IPS-NIHi11 (cell line): Measurements from ENCODE around the gene LRRK2.
"Not testable (repeated sequence)": the region's sequence is repeated elsewhere in the genome, so short reads cannot be mapped to it uniquely, and the experiment has no call there.

Experiments
- DNase-seq: peaks from one replicate; pipeline ENCODE4 v3.0.0; 2012; ENCODE audit warnings: mixed read lengths, low spot score

The LRRK2 gene

DNA sequence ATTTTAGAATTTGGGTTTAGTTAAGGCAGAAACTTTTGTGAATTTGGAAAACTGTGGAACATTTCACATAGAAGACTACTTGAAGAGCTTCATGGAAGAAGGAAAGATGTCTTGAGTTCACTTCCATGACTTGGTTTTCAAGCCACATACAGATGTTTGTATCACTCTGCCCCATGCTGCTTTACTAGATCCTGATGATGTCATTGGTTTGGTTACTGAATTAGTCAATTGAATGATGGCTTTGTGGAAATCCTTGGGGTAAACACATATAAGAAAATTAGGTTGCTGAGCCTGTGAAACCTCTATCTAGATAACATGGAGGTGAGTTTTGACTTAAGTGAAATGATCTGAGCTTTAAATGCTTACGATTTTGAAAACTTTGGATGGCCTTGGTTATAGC lies 90.6 kb downstream of the LRRK2 start:
- no peak for DNase-seq

DNA sequence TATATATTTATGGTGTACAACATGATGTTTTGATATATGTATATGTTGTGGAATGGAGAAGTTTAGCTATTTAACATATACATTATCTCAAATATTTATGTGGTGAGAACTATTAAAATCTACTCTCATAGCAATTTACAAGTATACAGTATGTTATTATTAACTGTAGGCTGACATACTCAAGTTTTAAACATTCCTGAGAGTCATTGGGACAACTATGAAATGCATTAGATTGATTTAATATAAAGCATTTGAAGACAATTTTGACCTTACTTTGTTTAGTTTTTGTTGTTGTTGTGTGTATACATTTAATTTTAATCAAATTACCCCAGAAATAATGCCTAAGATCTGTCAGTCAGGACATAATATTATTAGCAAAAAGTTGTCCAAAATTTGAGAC lies 99.5 kb downstream of the LRRK2 start:
- DNase-seq: no peak

DNA sequence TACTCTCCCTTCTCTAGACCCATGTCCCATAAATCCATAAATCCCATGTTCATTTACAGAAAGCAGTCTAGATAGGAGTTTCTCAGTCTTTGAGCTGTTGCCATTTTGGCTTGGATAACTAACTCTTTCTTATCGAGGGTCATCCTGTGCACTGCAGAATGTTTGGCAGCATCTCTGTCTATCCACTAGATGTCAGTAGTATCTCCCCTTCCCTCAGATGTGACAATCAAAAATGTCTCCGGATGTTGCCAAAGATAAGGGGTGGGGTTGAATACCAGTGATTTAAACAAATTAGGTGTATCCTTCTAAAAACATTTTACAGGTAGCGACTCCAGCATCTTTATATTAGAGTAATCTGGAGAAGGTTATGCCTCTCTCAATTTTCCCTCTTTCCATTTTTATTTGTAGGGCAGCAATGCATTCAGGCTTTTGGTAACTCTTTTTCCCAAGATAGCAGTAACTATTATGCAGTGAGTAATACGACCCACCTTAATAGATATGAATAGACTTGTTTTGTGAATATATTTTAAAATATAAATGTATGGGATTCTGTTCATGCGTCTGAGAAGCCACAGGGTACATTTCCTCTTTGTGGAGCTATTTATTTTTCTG lies 100.7 kb downstream of the LRRK2 start:
- DNase-seq: peak; percentile 74

DNA sequence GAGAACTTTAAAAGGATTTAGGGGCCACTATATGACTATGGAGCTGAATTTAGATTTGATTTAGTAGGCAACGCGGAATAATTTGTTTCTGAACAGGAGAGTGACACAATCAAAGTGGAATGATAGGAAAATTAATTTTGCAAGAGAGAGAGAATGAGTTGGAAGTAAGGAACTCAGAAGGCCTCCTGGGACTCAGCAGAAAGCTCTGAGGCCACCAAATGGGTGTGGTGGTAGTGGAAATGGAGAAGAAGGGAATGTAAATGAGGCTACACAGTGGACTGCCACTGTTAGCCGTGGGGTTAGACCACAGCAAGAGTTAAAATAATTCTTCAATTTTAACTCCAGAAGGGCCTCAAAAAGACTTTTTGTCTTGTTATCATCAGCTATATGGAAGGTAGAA lies 102.7 kb downstream of the LRRK2 start:
- DNase-seq: no peak

DNA sequence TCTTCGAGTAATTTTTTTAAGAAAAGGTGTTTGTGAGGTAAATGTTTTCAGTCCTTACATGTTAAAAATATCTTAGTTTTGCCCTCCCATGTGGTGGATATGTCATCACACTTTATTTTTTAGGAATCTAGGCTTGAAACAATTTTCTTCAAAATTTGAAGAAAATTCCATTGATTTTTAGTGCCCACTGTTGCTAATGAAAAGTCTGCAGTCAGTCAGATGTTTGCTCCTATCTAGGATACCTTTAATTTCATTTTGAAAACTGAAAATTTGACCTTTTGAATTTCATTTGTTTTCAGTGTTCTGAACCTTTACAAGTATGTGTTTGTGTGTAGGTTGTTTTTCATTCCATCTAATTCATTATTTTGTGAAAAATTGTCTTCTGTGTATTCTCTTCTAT lies 105.4 kb downstream of the LRRK2 start:
- no peak for DNase-seq

DNA sequence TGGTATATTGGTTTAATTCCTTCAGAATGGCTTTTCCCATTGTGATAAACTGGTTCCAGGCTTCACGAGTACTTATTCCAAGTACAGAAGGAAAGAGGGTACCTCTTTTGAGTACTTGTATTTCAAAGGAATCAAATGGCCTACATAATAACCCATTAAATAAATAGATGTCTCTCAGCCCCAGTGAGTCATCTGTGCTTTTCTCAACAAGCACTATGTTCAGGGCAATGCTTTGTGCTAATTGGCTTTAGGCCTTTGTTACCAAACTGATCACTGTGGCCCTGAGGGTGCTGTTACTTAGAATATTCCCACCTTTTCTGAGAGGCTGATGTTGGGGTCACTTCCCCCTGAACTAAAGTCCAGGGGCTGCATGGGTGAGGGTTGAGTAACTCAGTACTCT lies 107.1 kb downstream of the LRRK2 start:
- no peak for DNase-seq

DNA sequence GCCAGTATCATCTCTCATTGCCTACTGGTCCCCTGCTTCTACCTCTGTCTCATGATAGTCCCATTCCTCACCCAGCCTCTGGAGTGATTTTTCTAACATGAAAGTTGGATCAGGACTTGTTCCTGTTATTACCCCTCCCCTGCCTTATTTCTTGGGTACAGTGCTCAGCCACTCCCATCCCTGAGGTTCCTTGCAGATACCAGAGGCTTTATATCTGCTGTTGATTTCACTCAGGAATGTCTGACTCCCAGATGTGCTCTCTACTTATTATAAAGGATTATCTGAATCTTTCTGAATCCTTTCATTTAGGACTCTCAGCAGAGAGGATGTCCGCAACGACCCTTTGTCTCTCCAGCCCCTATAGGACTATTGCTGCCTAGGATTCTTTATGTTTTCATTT lies 111.2 kb downstream of the LRRK2 start:
- DNase-seq: no peak

DNA sequence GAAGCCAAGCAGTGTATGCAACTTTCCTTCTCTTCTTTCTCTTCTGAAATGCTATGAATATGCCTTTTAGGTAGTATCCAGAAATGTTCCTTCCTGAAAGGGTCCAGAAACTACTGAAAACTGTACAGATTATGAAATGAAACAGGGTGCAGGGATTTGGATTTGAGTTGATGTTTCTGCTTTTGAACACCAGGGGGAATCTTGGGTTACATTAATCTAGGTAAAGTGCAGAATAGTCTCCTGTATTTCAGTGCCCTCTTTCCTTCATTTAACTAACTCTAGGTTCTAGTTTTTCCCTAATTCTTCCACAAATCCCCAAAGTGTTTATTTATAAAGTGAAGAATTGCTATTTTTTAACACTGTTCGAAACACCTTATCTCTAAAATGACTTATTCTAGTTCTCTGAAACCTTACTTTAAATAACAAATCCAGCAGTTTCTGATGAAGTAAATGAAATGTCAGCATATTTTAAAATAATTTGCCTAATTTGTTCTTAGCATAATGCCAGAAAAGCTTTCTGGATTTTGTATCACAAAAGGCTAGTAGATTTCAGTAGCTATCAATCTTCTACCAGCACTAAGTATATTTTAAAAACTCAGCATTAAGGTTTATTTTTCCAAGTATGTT lies 111.9 kb downstream of the LRRK2 start:
- DNase-seq: peak; percentile 54

DNA sequence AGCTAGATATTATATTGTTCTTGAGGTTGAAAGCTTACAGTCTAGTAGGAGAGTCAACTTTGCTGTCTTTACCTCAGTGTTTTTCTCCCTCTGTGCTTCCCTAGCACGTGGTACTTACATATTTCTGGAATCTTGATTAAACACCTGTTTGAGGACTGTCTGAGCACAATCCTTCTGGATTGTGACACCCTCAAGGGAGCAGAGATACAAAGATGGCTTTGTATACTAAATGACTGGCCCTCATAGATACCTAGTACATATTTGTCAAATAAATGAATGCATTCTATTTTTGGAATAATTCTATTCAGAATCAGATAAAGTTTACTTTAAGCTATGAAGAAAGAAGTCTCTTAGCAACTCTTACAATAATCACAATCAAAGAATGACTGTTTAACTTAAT lies 113.3 kb downstream of the LRRK2 start:
- DNase-seq: no peak

DNA sequence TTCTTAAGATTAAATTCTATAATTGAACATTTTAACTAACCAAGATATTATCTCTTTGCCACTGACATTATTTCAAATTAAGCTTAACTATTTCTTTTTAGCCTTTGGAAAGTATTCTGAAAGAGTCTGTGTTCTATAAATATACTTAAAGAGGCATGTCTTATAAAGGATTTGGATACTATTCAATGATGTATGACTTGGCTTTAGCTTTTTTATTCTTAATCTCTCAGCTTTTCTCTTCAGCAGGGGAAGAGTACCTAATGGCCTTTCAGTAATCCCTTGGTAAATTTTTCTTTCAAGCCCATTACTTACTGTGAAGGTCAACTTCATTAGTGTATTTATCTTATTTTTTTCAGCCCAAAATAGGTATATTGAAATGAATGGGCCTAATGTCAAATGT lies 113.8 kb downstream of the LRRK2 start:
- no peak for DNase-seq

DNA sequence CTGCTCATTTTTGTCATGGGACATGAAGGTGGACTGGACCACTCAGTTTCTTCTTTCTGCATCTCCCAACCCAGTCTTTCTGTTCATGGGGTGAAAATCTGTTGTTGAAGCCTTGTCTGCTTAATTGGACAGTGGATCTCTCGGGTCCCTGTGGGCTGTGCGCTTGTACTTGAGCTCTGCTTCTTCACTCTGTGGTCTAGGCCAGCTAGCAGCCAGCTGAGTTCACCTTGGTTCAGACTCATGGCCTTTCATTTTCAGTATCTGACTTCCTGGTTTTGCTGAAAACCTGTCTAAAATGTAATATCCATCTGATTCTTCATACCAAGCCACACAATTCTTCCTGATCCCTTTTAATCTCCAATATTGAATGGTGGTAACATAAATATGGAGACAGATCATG lies 117.2 kb downstream of the LRRK2 start:
- DNase-seq: no peak

DNA sequence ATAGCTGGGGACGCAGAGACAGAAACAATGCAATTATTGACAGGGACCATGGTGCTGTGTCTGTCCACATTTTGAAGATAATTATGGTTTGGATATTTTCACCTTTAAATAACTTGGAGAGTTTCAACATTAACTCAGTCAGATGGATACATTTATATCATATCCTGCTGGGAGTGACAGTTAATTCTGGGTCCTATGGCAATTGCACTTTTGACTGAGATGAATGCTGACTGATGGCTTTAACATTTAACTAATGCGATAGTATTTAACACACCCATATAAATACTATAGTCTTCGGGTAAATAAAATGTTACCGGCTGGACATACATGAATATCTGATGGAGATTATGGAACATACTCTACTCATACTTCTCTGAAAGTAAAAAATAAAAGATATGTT lies 118.3 kb downstream of the LRRK2 start:
- no peak for DNase-seq

DNA sequence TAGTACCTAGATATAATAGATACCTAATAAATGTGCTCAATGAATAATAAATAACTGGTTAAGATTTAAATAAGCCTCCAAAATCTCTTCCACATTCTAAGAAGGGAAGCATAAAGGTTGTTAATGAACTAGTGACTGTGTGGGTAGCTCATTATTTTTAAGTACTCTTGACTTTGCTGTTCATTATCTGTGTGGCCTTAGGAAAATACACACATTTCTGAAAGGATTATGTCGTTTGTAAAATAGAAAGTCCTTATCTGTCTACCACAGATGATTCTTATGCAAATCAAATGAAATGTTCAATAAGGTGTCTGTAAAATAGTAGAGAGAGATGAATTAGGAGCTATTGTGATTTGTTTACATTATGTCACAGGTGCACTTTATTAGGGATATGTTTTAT lies 119.5 kb downstream of the LRRK2 start:
- no peak for DNase-seq

DNA sequence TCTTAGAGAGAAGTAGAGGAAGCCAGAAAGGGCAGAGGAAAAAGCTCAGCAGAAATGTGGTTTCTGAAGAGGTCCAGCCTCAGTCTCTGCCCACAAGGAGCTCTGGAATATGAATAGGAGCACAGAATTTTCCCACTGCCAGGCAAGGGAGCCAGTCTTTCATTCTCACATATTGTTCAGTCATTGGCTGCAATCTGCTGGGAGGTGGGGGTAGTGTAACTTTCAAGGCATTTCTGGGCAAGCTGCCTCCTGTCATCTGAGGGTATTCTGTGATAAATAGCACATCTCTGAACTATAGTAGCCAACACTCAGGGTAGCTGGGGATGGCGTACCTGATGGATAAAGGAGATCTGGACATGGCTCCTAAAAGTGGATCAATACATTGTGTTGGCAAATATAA lies 127.2 kb downstream of the LRRK2 start:
- no peak for DNase-seq

DNA sequence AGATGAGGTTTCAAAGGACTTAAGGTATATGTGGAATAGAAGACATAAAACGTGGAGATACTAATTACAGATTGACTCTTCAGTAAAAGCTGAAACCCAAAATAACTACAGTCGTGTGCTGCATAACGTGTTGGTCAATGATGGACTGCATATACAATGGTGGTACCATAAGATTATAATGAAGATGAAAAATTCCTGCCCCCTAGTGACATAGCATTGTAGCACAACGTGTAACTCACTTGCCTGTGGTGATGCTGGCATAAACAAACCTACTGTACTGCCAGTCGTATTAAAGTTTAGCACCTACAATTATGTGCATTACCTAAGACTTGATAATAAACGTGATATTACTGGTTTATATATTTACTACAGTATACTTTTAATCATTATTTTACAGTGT lies 150.3 kb downstream of the LRRK2 start:
- DNase-seq: no peak

DNA sequence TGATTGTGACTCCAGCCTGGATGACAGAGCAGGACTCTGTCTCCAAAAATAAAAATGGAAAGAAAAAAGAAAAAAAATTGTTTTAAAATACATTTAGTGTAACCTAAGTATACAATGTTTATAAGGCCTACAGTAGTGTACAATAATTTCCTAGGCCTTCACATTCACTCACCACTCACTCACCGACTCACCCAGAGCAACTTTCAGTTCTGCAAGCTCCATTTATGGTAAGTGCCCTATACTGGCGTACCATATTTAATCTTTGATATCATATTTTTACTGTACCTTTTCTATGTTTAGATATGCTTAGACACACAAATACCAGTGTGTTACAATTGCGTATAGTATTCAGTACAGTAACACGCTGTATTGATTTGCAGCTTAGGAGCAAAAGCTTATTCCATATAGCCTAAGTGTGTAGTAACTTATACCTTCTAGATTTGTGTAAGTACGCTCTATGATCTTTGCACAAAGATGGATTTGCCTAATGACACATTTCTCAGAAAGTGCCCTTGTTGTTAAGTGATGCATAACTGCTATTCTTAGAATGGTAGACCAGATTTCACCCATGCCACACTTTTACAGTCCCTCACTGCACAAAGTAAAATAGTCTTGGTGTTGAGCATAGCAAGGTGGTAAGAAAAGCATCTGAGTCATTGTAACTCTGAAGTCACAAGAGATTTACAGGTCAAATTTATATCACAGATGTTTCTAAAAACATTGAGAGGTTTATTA lies 151.9 kb downstream of the LRRK2 start:
- DNase-seq: no peak

DNA sequence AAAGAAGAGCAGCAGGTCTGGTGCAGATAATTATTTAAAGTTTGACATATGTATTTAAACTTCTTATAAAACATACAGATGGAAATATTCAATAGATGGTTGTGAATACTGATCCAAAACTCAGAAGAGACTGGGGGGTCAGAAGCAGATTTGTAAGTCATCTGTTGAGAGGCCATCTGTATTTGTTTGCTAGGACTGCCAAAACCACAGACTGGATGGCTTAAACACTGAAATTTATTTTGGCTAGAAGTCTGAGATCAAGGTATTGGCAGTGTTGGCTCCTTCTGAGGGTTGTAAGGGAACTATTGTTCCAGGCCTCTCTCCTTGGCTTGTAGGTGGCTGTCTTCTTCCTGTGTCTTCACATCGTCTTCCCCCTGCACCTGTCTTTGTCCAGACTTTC lies 153.9 kb downstream of the LRRK2 start:
- DNase-seq: no peak

DNA sequence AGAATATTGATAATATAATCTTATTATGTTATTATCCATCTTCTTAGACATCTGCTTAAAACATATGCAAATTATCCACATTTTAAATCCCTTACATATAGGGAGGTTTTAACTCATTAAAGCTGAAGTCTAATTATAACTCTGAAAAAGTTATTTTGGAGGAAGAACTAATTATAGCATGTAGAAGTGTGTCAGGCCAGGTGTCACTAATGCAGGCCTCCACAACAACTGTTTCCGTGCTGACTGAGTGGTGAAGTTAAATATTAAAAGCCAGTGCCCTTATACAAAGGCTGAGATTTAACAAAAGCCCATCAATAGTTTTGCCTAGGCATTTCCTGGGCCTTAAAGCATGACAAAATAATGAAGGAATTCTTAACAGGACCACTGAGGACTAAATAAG lies 157.4 kb downstream of the LRRK2 start:
- no peak for DNase-seq

DNA sequence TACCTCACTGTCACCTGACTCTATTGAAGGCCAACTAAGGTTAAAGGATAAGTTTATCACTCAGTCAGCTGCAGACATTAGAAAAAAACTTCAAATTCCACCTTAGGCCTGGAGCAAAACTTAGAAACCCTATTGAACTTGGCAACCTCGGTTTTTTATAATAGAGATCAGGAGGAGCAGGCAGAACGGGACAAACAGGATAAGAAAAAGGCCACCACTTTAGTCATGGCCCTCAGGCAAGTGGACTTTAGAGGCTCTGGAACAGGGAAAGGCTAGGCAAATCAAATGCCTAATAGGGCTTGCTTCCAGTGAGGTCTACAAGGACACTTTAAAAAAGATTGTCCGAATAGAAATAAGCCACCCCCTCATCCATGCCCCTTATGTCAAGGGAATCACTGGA lies 162.5 kb downstream of the LRRK2 start:
- DNase-seq: not testable (repeated sequence)

DNA sequence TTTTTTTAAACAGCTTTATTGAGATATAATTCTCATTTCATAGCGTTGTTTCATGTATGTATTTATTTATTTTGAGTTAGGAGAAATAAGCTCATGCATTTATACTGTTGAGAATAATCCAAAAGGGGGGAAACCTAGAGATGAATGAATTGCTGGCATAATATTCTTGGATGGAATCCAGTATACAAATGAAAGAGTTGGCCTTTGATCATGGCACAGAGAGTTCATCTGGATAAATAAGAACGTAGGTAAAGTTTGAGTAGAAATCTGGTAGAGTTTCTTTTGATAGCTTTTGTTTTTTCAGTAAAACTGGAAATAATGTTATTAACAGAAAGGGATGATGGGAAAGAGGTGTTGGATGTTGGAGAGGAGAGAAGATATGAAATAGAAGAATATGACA lies 166.2 kb downstream of the LRRK2 start:
- DNase-seq: no peak

DNA sequence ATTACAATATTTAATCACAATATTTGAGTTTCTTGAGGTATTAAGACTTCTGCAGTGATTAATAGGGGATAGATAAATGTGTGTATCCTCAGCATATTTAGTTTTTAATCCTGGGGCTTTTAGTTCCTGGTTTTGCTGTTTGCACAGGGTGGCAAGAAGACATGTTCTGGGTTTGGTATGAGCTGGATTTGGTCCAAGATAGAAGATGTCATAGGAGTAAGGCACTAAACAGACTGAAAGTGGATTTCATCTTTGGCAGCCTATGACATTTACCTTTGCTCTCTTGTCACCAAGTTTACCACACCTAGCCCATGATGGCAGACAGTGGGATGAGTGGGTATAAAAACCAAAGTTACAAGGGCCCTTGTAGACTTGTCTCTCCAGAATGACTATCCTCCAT lies 168.2 kb downstream of the LRRK2 start:
- no peak for DNase-seq

DNA sequence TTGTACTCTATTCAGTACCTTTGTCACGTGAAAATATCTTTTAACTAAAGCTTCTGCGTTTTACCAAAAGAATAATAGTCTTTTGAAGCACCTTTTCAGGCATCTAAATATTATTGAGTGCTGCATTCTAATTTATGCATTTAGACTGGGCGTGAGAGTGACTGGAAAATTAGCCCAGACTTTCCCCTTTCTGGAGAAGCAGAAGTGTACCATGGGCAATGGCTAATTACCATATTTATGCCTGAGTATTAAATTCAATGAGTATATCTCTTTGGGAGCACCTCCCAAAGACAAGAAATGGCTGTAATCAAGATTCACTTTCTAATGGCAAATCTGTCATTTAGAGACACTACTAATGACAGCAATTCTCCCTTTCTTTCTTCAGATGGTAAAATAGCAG lies 174.9 kb downstream of the LRRK2 start:
- no peak for DNase-seq

DNA sequence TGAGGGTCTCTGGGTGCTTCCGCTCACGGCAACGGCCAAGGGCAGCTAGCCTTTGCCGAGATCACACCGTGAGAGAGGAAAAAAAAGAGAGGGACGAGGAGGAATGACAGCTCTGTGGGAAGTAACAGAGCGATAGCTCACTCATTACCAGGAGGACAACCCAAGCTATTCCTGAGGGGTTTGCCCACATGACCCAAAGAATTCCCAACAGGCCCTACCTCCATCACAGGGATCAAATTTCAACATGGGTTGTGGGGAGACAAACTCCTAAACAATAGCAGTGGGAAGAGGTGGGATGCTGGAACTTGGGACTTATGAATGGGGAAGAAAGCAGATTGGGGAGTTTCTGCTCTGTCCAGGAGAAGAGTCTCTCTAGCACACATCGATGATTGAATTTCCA lies 180.6 kb downstream of the LRRK2 start:
- DNase-seq: peak; percentile 7
